H1 (cell line): Measurements from ENCODE around the gene DHTKD1. TPM values are rescaled to one million over a fixed set of nuclear protein-coding genes. Genes with fewer than 3 reads are reported as not detected.

Experiments
- CTCF ChIA-PET: fragments of 300-600 bp; sonication (Branson Sonifier 250); formaldehyde crosslinking; loops from one replicate; lab custom pipeline; 2021; ENCODE audit not compliant: partially characterized antibody; lab: Charles Lee
- POLR2A ChIA-PET: fragments of 300-600 bp; sonication (Branson Sonifier 250); formaldehyde crosslinking; loops from one replicate; lab custom pipeline; 2021; ENCODE audit warnings: inconsistent platforms; ENCODE audit not compliant: partially characterized antibody; lab: Charles Lee
- DNase-seq, 2 experiments: peaks; one replicate each; pipeline versions ENCODE4 v3.0.0 to v3.0.0-alpha.2; 2010 to 2022; ENCODE audit warnings: low spot score in 2 of 2, low read depth in 1 of 2, mixed read lengths in 1 of 2
- FAIRE-seq: peaks from 2 replicates; lab custom pipeline; 2011; peaks lifted over from hg19 to GRCh38; lab: Jason Lieb, UNC
- H2AFZ ChIP-seq: 2 replicates; pipeline ENCODE4 v1.8.1; 2012; ENCODE audit warnings: low read length, inconsistent platforms
- H2AK5ac ChIP-seq: 2 replicates; pipeline ENCODE4 v1.6.1; 2013; ENCODE audit warnings: low read depth, low read length
- H2BK120ac ChIP-seq: replicated peaks from 2 replicates; pipeline ENCODE3; 2013; ENCODE audit warnings: low read depth, low read length, inconsistent platforms
- H2BK12ac ChIP-seq: 2 replicates; pipeline ENCODE4 v1.6.1; 2013; ENCODE audit warnings: low read depth, low read length
- H2BK15ac ChIP-seq: 2 replicates; pipeline ENCODE4 v1.6.1; 2013; ENCODE audit warnings: low read length
- H2BK20ac ChIP-seq: 2 replicates; pipeline ENCODE4 v1.6.1; 2013; ENCODE audit warnings: low read length
- H2BK5ac ChIP-seq: 2 replicates; pipeline ENCODE4 v1.6.1; 2013; ENCODE audit warnings: low read depth, low read length
- H3K14ac ChIP-seq: 2 replicates; pipeline ENCODE4 v1.6.1; 2013; ENCODE audit warnings: inconsistent platforms; ENCODE audit not compliant: insufficient read length
- H3K18ac ChIP-seq: 2 replicates; pipeline ENCODE4 v1.6.1; 2013; ENCODE audit warnings: low read length; ENCODE audit errors: extremely low read depth
- H3K23ac ChIP-seq: 2 replicates; pipeline ENCODE4 v1.6.1; 2013; ENCODE audit warnings: inconsistent platforms; ENCODE audit not compliant: insufficient read length
- H3K23me2 ChIP-seq: 2 replicates; pipeline ENCODE4 v1.6.1; 2013; ENCODE audit warnings: low read depth, low read length
- H3K27ac ChIP-seq: 2 replicates; pipeline ENCODE4 v1.6.1; 2011; ENCODE audit warnings: low read depth, low read length, inconsistent platforms
- H3K27me3 ChIP-seq, 4 experiments: replicated peaks in 1 of 4; 1 replicate in 1 of 4; 2 replicates in 3 of 4; pipeline versions ENCODE4 v1.6.1 to v1.8.1; 2011 to 2013; ENCODE audit warnings: low read length in 3 of 4, mild to moderate bottlenecking in 3 of 4, inconsistent platforms in 2 of 4, mixed read lengths in 2 of 4, moderate library complexity in 1 of 4; ENCODE audit not compliant: control insufficient read depth in 3 of 4, insufficient read depth in 3 of 4; ENCODE audit errors: extremely low read depth in 1 of 4
- H3K36me3 ChIP-seq, 4 experiments: 2 replicates each; pipeline versions ENCODE4 v1.6.1 to v1.8.1; 2011 to 2013; ENCODE audit warnings: mild to moderate bottlenecking in 4 of 4, low read length in 3 of 4, moderate library complexity in 2 of 4, control low read depth in 1 of 4, inconsistent platforms in 1 of 4; ENCODE audit not compliant: insufficient read depth in 4 of 4, control insufficient read depth in 2 of 4
- H3K4ac ChIP-seq: replicated peaks from 2 replicates; pipeline ENCODE3; 2013; ENCODE audit warnings: low read length, low read depth, mixed read lengths, inconsistent platforms; ENCODE audit not compliant: insufficient read length
- H3K4me1 ChIP-seq, 4 experiments: replicated peaks in 1 of 4; 1 replicate in 1 of 4; 2 replicates in 3 of 4; pipeline versions ENCODE4 v1.6.1 to v1.8.1; 2011 to 2013; ENCODE audit warnings: low read length in 3 of 4, inconsistent platforms in 2 of 4, mixed read lengths in 1 of 4; ENCODE audit not compliant: insufficient read depth in 4 of 4, control insufficient read depth in 3 of 4
- H3K4me2 ChIP-seq, 2 experiments: 2 replicates each; pipeline versions ENCODE4 v1.6.1 to v1.8.1; 2011 to 2013; ENCODE audit warnings: low read depth in 2 of 2, low read length in 2 of 2, control low read depth in 1 of 2, inconsistent platforms in 1 of 2, mild to moderate bottlenecking in 1 of 2; ENCODE audit not compliant: insufficient read depth in 1 of 2
- H3K4me3 ChIP-seq, 4 experiments: fragments of 200-600, 300-600 bp in 1 of 4; sonication (generic), shearing (Covaris generic), sonication (Bioruptor Twin) in 1 of 4; 2 replicates each; pipeline versions ENCODE4 v1.5.1 to v1.8.1; 2011 to 2016; ENCODE audit warnings: low read length in 4 of 4, low read depth in 3 of 4, control low read depth in 2 of 4, inconsistent platforms in 2 of 4, mild to moderate bottlenecking in 2 of 4, mixed read lengths in 1 of 4, moderate library complexity in 1 of 4; ENCODE audit not compliant: insufficient read depth in 2 of 4; ENCODE audit errors: extremely low read depth in 1 of 4
- H3K56ac ChIP-seq: replicated peaks from 2 replicates; pipeline ENCODE3; 2013; ENCODE audit warnings: low read depth, mild to moderate bottlenecking, mixed read lengths, low read length, inconsistent platforms; ENCODE audit not compliant: insufficient read length
- H3K79me1 ChIP-seq: 2 replicates; pipeline ENCODE4 v1.6.1; 2013; ENCODE audit warnings: low read depth, low read length, control low read depth
- H3K79me2 ChIP-seq, 2 experiments: 2 replicates each; pipeline versions ENCODE4 v1.6.1 to v1.8.1; 2012 to 2013; ENCODE audit warnings: low read length in 2 of 2, mild to moderate bottlenecking in 2 of 2, inconsistent platforms in 1 of 2; ENCODE audit not compliant: insufficient read depth in 2 of 2, control insufficient read depth in 1 of 2
- H3K9ac ChIP-seq, 4 experiments: replicated peaks in 1 of 4; 1 replicate in 1 of 4; 2 replicates in 3 of 4; pipeline versions ENCODE4 v1.6.1 to v1.8.1; 2011 to 2013; ENCODE audit warnings: low read depth in 3 of 4, low read length in 3 of 4, control low read depth in 2 of 4, mild to moderate bottlenecking in 2 of 4, moderate library complexity in 2 of 4, inconsistent platforms in 1 of 4; ENCODE audit errors: extremely low read depth in 1 of 4
- H3K9me3 ChIP-seq, 2 experiments: 2 replicates each; pipeline versions ENCODE4 v1.6.1 to v1.8.1; 2012 to 2013; ENCODE audit warnings: mild to moderate bottlenecking in 2 of 2, moderate library complexity in 2 of 2, control low read depth in 1 of 2, inconsistent platforms in 1 of 2, low read depth in 1 of 2, low read length in 1 of 2, mixed read lengths in 1 of 2; ENCODE audit not compliant: insufficient read depth in 2 of 2
- H4K20me1 ChIP-seq, 2 experiments: replicated peaks in 1 of 2; 2 replicates each; pipeline versions ENCODE3 to v1.8.1; 2011 to 2013; ENCODE audit warnings: inconsistent platforms in 2 of 2, low read length in 2 of 2, mild to moderate bottlenecking in 1 of 2; ENCODE audit not compliant: insufficient read depth in 2 of 2, control insufficient read depth in 1 of 2
- H4K5ac ChIP-seq: 2 replicates; pipeline ENCODE4 v1.6.1; 2013; ENCODE audit warnings: low read length, low read depth, mixed read lengths, inconsistent platforms; ENCODE audit not compliant: insufficient read length
- H4K8ac ChIP-seq: 2 replicates; pipeline ENCODE4 v1.8.0; 2013; ENCODE audit warnings: mild to moderate bottlenecking, moderate library complexity, low read length, inconsistent platforms; ENCODE audit not compliant: insufficient read depth; ENCODE audit errors: extremely low read depth
- H4K91ac ChIP-seq: replicated peaks from 2 replicates; pipeline ENCODE3; 2013; ENCODE audit warnings: low read length, mixed read lengths, inconsistent platforms; ENCODE audit not compliant: insufficient read length
- YY1 ChIP-seq: IDR thresholded peaks from 2 replicates; pipeline ENCODE4 v1.6.1; 2011; ENCODE audit warnings: low read depth, mild to moderate bottlenecking, low read length
- ZNF274 ChIP-seq: IDR thresholded peaks from 2 replicates; pipeline ENCODE4 v1.7.0; 2012; ENCODE audit warnings: low read length, borderline replicate concordance; ENCODE audit errors: extremely low read depth
- WGBS, 2 experiments: shearing (Covaris generic) in 1 of 2; methylation state at CpG; one replicate each; pipeline versions ENCODE4 v1.1.6 to v1.1.7; 2013 to 2015; ENCODE audit warnings: low lambda C conversion rate in 2 of 2, mixed read lengths in 2 of 2, inconsistent platforms in 1 of 2, low coverage in 1 of 2, missing lambda C conversion rate in 1 of 2; ENCODE audit not compliant: insufficient replicate concordance in 2 of 2, insufficient coverage in 1 of 2, insufficient read length in 1 of 2; ENCODE audit errors: extremely low coverage in 1 of 2, missing lambda C conversion rate in 1 of 2; 5-methylcytosine and 5-hydroxymethylcytosine counted together
- polyA plus RNA-seq, 7 experiments: library from polyadenylated mRNA; depleted of rRNA in 3 of 7; stranded (reverse) in 5 of 7; unstranded in 2 of 7; fragments of >200 nt in 5 of 7; fragments of 200-250 nt in 2 of 7; gene quantifications; 1 replicate in 5 of 7; 2 replicates in 1 of 7; 4 replicates in 1 of 7; pipeline versions ENCODE4 v1.2.1 to v1.2.3, GENCODE V29; 2011 to 2013; ENCODE audit warnings: missing spikeins in 2 of 7, mixed read lengths in 2 of 7
- total RNA-seq: library from RNA; stranded (reverse); fragmentation: NEBNext Ultra II Directional; extraction: Animal tissue kit (Norgen Biotek cat#: 25700); gene quantifications from 2 replicates; pipeline ENCODE4 v1.2.1, GENCODE V29; 2021

DHTKD1 gene
- total and polyA plus RNA-seq, 2 of the 8 experiments (the other 6 are each of a cell fraction or from before 2014, with no cell fraction given) = 49.8 to 74.9 TPM

DNA sequence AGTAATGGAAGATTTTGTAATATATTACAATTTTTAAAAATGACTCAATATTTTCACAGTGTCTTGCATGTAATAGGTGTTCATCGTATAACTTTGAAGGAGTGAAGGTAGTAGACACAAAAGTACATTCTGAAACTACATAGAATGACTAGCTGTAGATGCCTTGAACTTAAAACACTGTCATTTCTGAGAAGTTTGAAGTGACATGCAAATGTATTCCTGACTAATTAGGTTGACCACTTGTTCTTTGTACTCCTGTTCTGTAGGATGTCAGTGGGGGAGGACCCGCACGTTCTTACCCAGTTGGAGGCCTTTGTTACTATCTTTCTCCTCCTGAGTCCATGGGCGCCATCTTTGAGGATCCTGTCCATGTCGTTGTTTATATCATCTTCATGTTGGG lies 91.9 kb downstream of the DHTKD1 start:
- Histone ChIP-seq H3K9me3 (no peaks in the 10 kb centered on the region), H3K56ac (no peak overlapping the region), H3K79me1 (no peaks in the 10 kb centered on the region), H3K23ac (no peak overlapping the region), H3K4me1 (no peaks in the 10 kb centered on the region), H3K4me3 (no peak overlapping the region), H2BK15ac (no peak overlapping the region), H2BK20ac (no peak overlapping the region), H4K20me1 (no peaks in the 10 kb centered on the region), H2BK12ac (no peak overlapping the region), H4K91ac (no peak overlapping the region), H2AFZ (no peak overlapping the region), H3K27me3 (no peaks in the 10 kb centered on the region), H3K4ac (no peak overlapping the region), H3K14ac (no peak overlapping the region), H3K18ac (no peak overlapping the region), H4K5ac (no peak overlapping the region), H2BK5ac (no peak overlapping the region), H3K9ac (no peak overlapping the region), H3K23me2 (no peaks in the 10 kb centered on the region), H2BK120ac (no peak overlapping the region), H3K36me3 (peaks cover 0 to 32% (median 3%) of the 10 kb centered on the region in 4 experiments; a peak in 3 of 8 replicates), H3K27ac (no peak overlapping the region), H3K79me2 (no peaks in the 10 kb centered on the region), H3K4me2 (no peak overlapping the region), H4K8ac (no peak overlapping the region), H2AK5ac (no peak overlapping the region)
- POLR2A ChIA-PET = interaction anchor here (2.4 kb wide), 1 partner anchor 19 kb away, joined by 8 read pairs; no protein-coding TSS in a partner anchor
- DNase-seq (no peak), FAIRE-seq (no peak)
- CTCF ChIA-PET = no interaction called here
- 0 out of 2 replicates have a peak, but pooled peaks have one; percentile 17 for TF ChIP-seq YY1
- no peak for TF ChIP-seq ZNF274
- WGBS, 2 experiments = 83% methylated on average over 5 of the region's 5 CpGs; no CpG with 5 or more reads in 1 of the 2 experiments
